Glomerular endothelial cell (primary cell): ENCODE data around the gene ARMH3. TPM values are rescaled to one million over a fixed set of nuclear protein-coding genes. Genes with fewer than 3 reads are reported as not detected.

Source experiments
- DNase-seq: peaks from one replicate; pipeline ENCODE4 v3.0.0-alpha.2; 2011; ENCODE audit warnings: low read depth, low spot score; ENCODE audit errors: extremely low read depth
- total RNA-seq: library from RNA; depleted of rRNA; stranded (reverse); fragments of >200 nt; gene quantifications from 2 replicates; pipeline ENCODE4 v1.2.3, GENCODE V29; 2015

Gene ARMH3
- total RNA-seq, 1 donor from 2014 or later: 10.3 TPM

GRCh38 chr10:101838416-101838970 is 217.5 kb downstream of the ARMH3 start:
- DNase-seq: no peak

- DNase-seq: no peak
These were observed 218.2 kb downstream of the ARMH3 start for GRCh38 chr10:101837748-101838147.

- no peak for DNase-seq
These were observed 220.6 kb downstream of the ARMH3 start for GRCh38 chr10:101835362-101835761.

- no peak for DNase-seq
These were observed 221.6 kb downstream of the ARMH3 start for GRCh38 chr10:101834341-101834740.

GRCh38 chr10:101833466-101833865 is 222.5 kb downstream of the ARMH3 start:
- DNase-seq: no peak

- DNase-seq: no peak
These were observed 223.6 kb downstream of the ARMH3 start for GRCh38 chr10:101832325-101832771.

GRCh38 chr10:101831169-101831811 is 224.7 kb downstream of the ARMH3 start:
- no peak for DNase-seq

- DNase-seq: no peak
These were observed 225.4 kb downstream of the ARMH3 start for GRCh38 chr10:101830322-101831168.

GRCh38 chr10:101829561-101830315 is 226.2 kb downstream of the ARMH3 start:
- DNase-seq: no peak

- DNase-seq: no peak
These were observed 227.0 kb downstream of the ARMH3 start for GRCh38 chr10:101828766-101829551.

- DNase-seq: no peak
These were observed 227.9 kb downstream of the ARMH3 start for GRCh38 chr10:101827919-101828600.

GRCh38 chr10:101826852-101827434 is 229.0 kb downstream of the ARMH3 start:
- no peak for DNase-seq

- DNase-seq: no peak
These were observed 231.2 kb downstream of the ARMH3 start for GRCh38 chr10:101824736-101825135.

GRCh38 chr10:101818872-101819633 is 236.9 kb downstream of the ARMH3 start:
- DNase-seq: no peak

GRCh38 chr10:101818119-101818871 is 237.7 kb downstream of the ARMH3 start, which contains the start of gene OGA:
Gene OGA (minus strand): TSS chr10:101818444. CDS start chr10:101818022, 422 bp downstream.
- DNase-seq: peak; percentile 96

- DNase-seq: peak; percentile 71
These were observed 238.4 kb downstream of the ARMH3 start for GRCh38 chr10:101817337-101818118.

GRCh38 chr10:101816913-101817336 is 239.0 kb downstream of the ARMH3 start:
- DNase-seq: no peak
